Stimulated activated CD4-positive, alpha-beta T cell treated with anti-CD3 and anti-CD28 coated beads, Interleukin-1b, Interleukin-23, amount 100 ng/mL, for 24 hours (primary cell): ENCODE results near the gene PGBD5.

Source experiments
- DNase-seq, 4 experiments: peaks; one replicate each; pipeline ENCODE4 v3.0.0-alpha.2; 2020; ENCODE audit warnings: low read depth in 4 of 4, low spot score in 1 of 4

Gene PGBD5

GRCh38 chr1:230307213-230307612, 118.9 kb downstream of the PGBD5 start:
- DNase-seq = no peak

- no peak for DNase-seq
These were observed 120.0 kb downstream of the PGBD5 start for GRCh38 chr1:230306169-230306568.

- DNase-seq = no peak
These were observed 122.3 kb downstream of the PGBD5 start for GRCh38 chr1:230303822-230304221.

GRCh38 chr1:230303069-230303468, 123.1 kb downstream of the PGBD5 start:
- DNase-seq = no peak

- DNase-seq = no peak
These were observed 124.3 kb downstream of the PGBD5 start for GRCh38 chr1:230301822-230302221.

- no peak for DNase-seq
These were observed 124.8 kb downstream of the PGBD5 start for GRCh38 chr1:230301322-230301721.

GRCh38 chr1:230300322-230301301, 125.5 kb downstream of the PGBD5 start:
- DNase-seq = no peak

- no peak for DNase-seq
These were observed 126.7 kb downstream of the PGBD5 start for GRCh38 chr1:230299191-230300006.

- no peak for DNase-seq
These were observed 130.8 kb downstream of the PGBD5 start for GRCh38 chr1:230295367-230295766.

- no peak for DNase-seq
These were observed 132.8 kb downstream of the PGBD5 start for GRCh38 chr1:230293390-230293700.

GRCh38 chr1:230292689-230293389, 133.3 kb downstream of the PGBD5 start:
- no peak for DNase-seq

- no peak for DNase-seq
These were observed 134.2 kb downstream of the PGBD5 start for GRCh38 chr1:230291731-230292620.

GRCh38 chr1:230289350-230289644, 136.8 kb downstream of the PGBD5 start:
- DNase-seq = no peak

- no peak for DNase-seq
These were observed 137.3 kb downstream of the PGBD5 start for GRCh38 chr1:230288641-230289349.

GRCh38 chr1:230287674-230288315, 138.3 kb downstream of the PGBD5 start:
- DNase-seq = no peak

- DNase-seq = no peak
These were observed 139.3 kb downstream of the PGBD5 start for GRCh38 chr1:230286890-230287269.

- no peak for DNase-seq
These were observed 139.8 kb downstream of the PGBD5 start for GRCh38 chr1:230286166-230286889.

- no peak for DNase-seq
These were observed 140.8 kb downstream of the PGBD5 start for GRCh38 chr1:230285351-230285750.

GRCh38 chr1:230284891-230285290, 141.2 kb downstream of the PGBD5 start:
- no peak for DNase-seq
